Dendritic cell treated with granulocyte-macrophage colony-stimulating factor and Interleukin-4, amounts not matched to agents 40 ng/mL and 50 ng/mL, for 4 days (primary cell): ENCODE results near the gene FAM118A.
"Not testable (repeated sequence)": the region's sequence is repeated elsewhere in the genome, so short reads cannot be mapped to it uniquely, and the experiment has no call there.

Experiments used
- H3K27ac Mint-ChIP-seq: one replicate; pipeline ENCODE4 v1.8.0; 2022; ENCODE audit warnings: mild to moderate bottlenecking, mixed read lengths
- H3K27me3 Mint-ChIP-seq: one replicate; pipeline ENCODE4 v1.8.0; 2022; ENCODE audit warnings: mild to moderate bottlenecking, mixed read lengths
- H3K36me3 Mint-ChIP-seq: one replicate; pipeline ENCODE4 v1.8.0; 2022; ENCODE audit warnings: low read depth, mixed read lengths
- H3K4me1 Mint-ChIP-seq: one replicate; pipeline ENCODE4 v1.8.0; 2022; ENCODE audit warnings: low read depth, mixed read lengths
- H3K4me3 Mint-ChIP-seq: one replicate; pipeline ENCODE4 v1.8.0; 2022; ENCODE audit warnings: mild to moderate bottlenecking, moderate library complexity, mixed read lengths
- H3K9me3 Mint-ChIP-seq: one replicate; pipeline ENCODE4 v1.8.0; 2022; ENCODE audit warnings: mixed read lengths
- intact Hi-C: fragments of 100-400 bp; cut with micrococcal nuclease; formaldehyde crosslinking; loops from one replicate; pipeline ENCODE4 v1.15.0; 2022

Gene FAM118A

GRCh38 chr22:45335021-45335818 is 25.5 kb downstream of the FAM118A start:
- peaks cover 8% of the 10 kb centered on the region for H3K4me1 Mint-ChIP-seq
- intact Hi-C loops, result no loop called here
- no peaks in the 10 kb centered on the region for H3K9me3 Mint-ChIP-seq
- H3K36me3 Mint-ChIP-seq, result peaks cover 100% of the 10 kb centered on the region
- H3K27me3 Mint-ChIP-seq, result no peaks in the 10 kb centered on the region
- H3K4me3 Mint-ChIP-seq, result no peak overlapping the region
- no peak overlapping the region for H3K27ac Mint-ChIP-seq

- H3K27ac Mint-ChIP-seq, result peak overlapping the region; percentile 84
- intact Hi-C loops, result no loop called here
Measured at GRCh38 chr22:45335854-45336522, 26.3 kb downstream of the FAM118A start.

GRCh38 chr22:45336971-45337431 is 27.3 kb downstream of the FAM118A start:
- Mint-ChIP-seq H3K4me1 (peaks cover 8% of the 10 kb centered on the region), H3K27me3 (no peaks in the 10 kb centered on the region), H3K36me3 (peaks cover 98% of the 10 kb centered on the region), H3K4me3 (no peak overlapping the region), H3K9me3 (no peaks in the 10 kb centered on the region), H3K27ac (peak overlapping the region; percentile 84)
- intact Hi-C loops, result no loop called here

More at GRCh38 chr22:45335854-45336522, 26.3 kb downstream of the FAM118A start:
- peaks cover 100% of the 10 kb centered on the region for H3K36me3 Mint-ChIP-seq
- H3K4me1 Mint-ChIP-seq, result peaks cover 8% of the 10 kb centered on the region
- no peaks in the 10 kb centered on the region for H3K9me3 Mint-ChIP-seq
- no peak overlapping the region for H3K4me3 Mint-ChIP-seq
- H3K27me3 Mint-ChIP-seq, result no peaks in the 10 kb centered on the region

DNA sequence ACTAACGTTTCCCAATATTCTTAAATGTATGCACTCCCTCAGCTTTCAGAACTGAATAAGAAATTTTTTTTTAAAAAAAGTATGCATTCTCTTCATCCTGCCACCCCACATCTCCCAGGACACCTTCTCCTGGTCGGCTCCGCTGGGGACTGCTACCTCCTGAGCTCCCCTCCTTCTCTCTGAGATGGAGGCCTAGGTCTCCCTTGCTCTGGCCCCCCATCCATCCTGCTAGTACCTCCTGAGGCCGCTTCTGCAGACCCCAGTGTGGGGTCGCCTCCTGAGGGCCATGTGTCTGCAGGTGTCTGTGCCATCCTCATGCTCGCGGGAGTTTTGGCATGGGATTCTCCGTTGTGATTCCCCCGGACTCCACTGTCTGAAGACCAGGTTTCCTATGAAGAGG is 27.8 kb downstream of the FAM118A start:
- Mint-ChIP-seq H3K4me3 (no peak overlapping the region), H3K27me3 (no peaks in the 10 kb centered on the region), H3K27ac (peak overlapping the region; percentile 84), H3K9me3 (no peaks in the 10 kb centered on the region), H3K36me3 (peaks cover 93% of the 10 kb centered on the region), H3K4me1 (peaks cover 8% of the 10 kb centered on the region)
- intact Hi-C loops, result no loop called here

GRCh38 chr22:45338795-45339194 is 29.1 kb downstream of the FAM118A start:
- peaks cover 8% of the 10 kb centered on the region for H3K4me1 Mint-ChIP-seq
- intact Hi-C loops, result no loop called here
- H3K4me3 Mint-ChIP-seq, result no peak overlapping the region
- H3K27ac Mint-ChIP-seq, result no peak overlapping the region
- H3K27me3 Mint-ChIP-seq, result no peaks in the 10 kb centered on the region
- no peaks in the 10 kb centered on the region for H3K9me3 Mint-ChIP-seq
- peaks cover 86% of the 10 kb centered on the region for H3K36me3 Mint-ChIP-seq

DNA sequence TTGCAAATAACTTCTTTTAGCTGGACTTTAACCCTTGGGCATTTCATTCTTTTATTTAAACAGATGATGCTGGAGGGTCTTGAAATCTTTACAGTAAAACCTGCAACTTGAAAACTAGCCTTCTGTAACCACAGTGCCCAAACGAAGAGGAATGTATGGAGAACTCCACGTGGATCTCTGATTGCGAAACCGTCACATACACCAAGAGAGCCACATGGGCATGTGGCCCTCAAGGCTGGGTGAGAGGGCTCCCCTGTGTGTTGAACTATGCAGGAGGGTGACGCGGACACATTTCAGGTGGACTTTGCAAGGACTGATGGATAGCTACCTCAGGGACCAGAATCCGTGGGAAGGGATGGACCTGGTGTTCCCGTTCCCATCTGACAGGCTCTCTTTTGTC is 30.6 kb downstream of the FAM118A start:
- intact Hi-C loops, result no loop called here
- Mint-ChIP-seq H3K4me3 (no peak overlapping the region), H3K9me3 (no peaks in the 10 kb centered on the region), H3K27me3 (no peaks in the 10 kb centered on the region), H3K4me1 (peaks cover 13% of the 10 kb centered on the region), H3K27ac (no peak overlapping the region), H3K36me3 (peaks cover 83% of the 10 kb centered on the region)

DNA sequence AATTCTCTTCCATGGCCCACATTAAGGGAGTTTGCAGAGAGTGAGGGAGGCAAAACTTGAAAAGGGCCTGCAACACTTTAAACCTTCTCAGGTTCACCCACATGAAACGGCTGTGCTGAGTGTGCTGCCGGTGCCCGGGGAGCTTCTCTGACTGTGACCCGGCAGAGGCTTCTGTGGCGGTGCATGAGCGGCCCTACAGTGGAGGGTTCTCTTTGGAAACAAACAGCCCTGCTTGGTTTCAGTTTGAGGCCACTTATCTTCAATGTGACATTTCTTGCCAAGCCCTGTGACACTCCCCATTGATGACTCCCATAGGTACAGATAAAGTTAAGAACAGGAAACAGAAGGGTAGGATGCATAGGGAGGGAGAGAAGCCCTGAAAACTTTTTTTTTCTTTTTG is 31.8 kb downstream of the FAM118A start:
- Mint-ChIP-seq H3K27ac (no peak overlapping the region), H3K4me3 (no peak overlapping the region), H3K4me1 (peaks cover 13% of the 10 kb centered on the region), H3K27me3 (no peaks in the 10 kb centered on the region), H3K9me3 (no peaks in the 10 kb centered on the region), H3K36me3 (peaks cover 79% of the 10 kb centered on the region)
- intact Hi-C loops, result no loop called here

GRCh38 chr22:45343143-45343542 is 33.4 kb downstream of the FAM118A start:
- peaks cover 5% of the 10 kb centered on the region for H3K4me1 Mint-ChIP-seq

DNA sequence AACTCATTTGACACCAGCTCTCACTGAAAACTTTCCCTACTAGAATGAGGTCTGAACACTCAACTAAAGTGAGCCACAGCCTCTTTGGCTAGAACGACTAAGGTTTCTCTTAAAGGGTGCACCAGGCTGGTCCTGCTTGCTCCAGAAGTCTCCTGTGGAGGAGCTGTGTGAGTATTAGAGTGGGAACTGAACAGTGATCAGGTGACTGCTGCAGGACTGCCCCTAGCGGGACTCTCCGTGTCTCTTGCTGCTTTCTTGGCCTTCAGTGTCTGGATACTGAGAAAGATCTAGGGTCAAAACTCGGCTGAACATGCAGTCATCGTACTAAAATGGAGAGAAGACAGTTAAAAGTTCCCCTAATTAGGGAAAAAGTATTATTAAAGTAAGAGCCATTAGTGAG is 34.6 kb downstream of the FAM118A start:
- Mint-ChIP-seq H3K9me3 (no peaks in the 10 kb centered on the region), H3K27ac (no peak overlapping the region), H3K4me1 (peaks cover 5% of the 10 kb centered on the region), H3K4me3 (no peak overlapping the region), H3K36me3 (peaks cover 53% of the 10 kb centered on the region), H3K27me3 (no peaks in the 10 kb centered on the region)
- intact Hi-C loops, result no loop called here

More at GRCh38 chr22:45343143-45343542, 33.4 kb downstream of the FAM118A start:
- no peaks in the 10 kb centered on the region for H3K27me3 Mint-ChIP-seq
- peaks cover 65% of the 10 kb centered on the region for H3K36me3 Mint-ChIP-seq
- no peaks in the 10 kb centered on the region for H3K9me3 Mint-ChIP-seq
- intact Hi-C loops, result no loop called here
- no peak overlapping the region for H3K27ac Mint-ChIP-seq
- H3K4me3 Mint-ChIP-seq, result no peak overlapping the region

DNA sequence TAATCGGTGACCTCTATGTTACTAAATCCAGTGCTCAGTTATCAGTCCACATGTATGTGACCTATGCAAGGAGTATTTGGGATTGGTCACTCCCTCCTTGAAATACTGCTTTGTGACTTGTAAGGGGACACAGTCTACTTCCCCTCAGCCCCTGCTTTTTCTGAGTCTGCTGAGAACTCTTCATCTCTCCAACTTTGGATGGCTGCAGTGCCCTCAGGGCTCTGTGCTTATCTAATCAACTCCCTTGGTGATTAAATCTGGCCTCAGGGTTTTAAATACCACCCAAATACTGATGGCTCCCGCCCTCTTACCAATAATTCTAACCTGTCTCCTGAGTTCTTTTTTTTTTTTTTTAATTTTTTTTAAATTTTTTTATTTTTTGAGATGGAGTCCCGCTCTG is 40.2 kb downstream of the FAM118A start:
- Mint-ChIP-seq H3K4me3 (no peak overlapping the region), H3K4me1 (no peaks in the 10 kb centered on the region), H3K9me3 (no peaks in the 10 kb centered on the region), H3K36me3 (peaks cover 14% of the 10 kb centered on the region), H3K27ac (no peak overlapping the region), H3K27me3 (no peaks in the 10 kb centered on the region)
- intact Hi-C loops, result no loop called here

DNA sequence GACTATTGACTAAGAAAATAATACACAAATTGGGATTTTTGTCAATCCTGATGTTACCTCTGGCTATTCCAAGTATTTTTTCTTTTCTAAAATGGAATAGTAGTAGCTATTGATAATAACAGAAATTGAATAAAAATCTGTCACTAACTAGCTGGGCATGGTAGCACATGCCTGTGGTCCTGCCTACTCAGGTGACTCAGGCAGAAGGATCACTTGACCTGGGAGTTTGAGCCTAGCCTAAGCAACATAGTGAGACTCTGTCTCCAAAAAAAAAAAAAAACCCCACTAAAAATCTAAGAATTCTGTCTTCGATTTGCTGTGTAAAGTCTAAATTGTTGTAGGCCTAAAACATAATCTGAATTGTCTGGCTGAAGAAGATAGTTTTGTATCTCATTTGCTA is 42.2 kb downstream of the FAM118A start:
- intact Hi-C loops, result no loop called here
- no peak overlapping the region for H3K4me3 Mint-ChIP-seq
- H3K4me1 Mint-ChIP-seq, result no peaks in the 10 kb centered on the region
- no peaks in the 10 kb centered on the region for H3K9me3 Mint-ChIP-seq
- no peaks in the 10 kb centered on the region for H3K27me3 Mint-ChIP-seq
- no peaks in the 10 kb centered on the region for H3K36me3 Mint-ChIP-seq
- H3K27ac Mint-ChIP-seq, result no peak overlapping the region

GRCh38 chr22:45352757-45353156 is 43.0 kb downstream of the FAM118A start:
- intact Hi-C loops, H3K27me3 Mint-ChIP-seq, H3K36me3 Mint-ChIP-seq, H3K27ac Mint-ChIP-seq, H3K9me3 Mint-ChIP-seq, H3K4me1 Mint-ChIP-seq, H3K4me3 Mint-ChIP-seq: not testable (repeated sequence)

GRCh38 chr22:45353786-45354185 is 44.1 kb downstream of the FAM118A start:
- H3K4me1 Mint-ChIP-seq, result no peaks in the 10 kb centered on the region
- no peak overlapping the region for H3K27ac Mint-ChIP-seq
- no peak overlapping the region for H3K4me3 Mint-ChIP-seq
- no peaks in the 10 kb centered on the region for H3K27me3 Mint-ChIP-seq
- H3K9me3 Mint-ChIP-seq, result no peaks in the 10 kb centered on the region
- intact Hi-C loops, result no loop called here
- no peaks in the 10 kb centered on the region for H3K36me3 Mint-ChIP-seq

DNA sequence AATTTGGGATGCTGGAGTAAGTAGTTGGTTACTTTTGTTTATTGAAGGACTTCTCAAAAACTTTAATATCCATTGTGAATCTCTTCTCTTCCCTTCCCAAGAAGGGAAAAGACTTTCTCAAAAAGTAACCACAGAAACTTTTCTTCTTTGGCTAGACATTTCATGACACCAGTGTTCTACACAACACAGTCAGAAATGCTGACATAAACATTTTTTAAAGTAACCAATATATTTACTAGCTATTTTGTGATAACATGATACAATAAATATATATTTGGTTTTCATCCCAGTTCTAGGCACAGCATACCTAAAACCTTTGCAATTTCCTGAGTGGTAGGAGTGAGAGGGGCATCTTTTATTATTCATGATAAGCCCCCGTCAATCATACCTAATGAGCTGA is 47.8 kb downstream of the FAM118A start:
- Mint-ChIP-seq H3K9me3 (no peaks in the 10 kb centered on the region), H3K36me3 (no peaks in the 10 kb centered on the region), H3K27me3 (no peaks in the 10 kb centered on the region), H3K27ac (no peak overlapping the region), H3K4me1 (no peaks in the 10 kb centered on the region), H3K4me3 (no peak overlapping the region)
- intact Hi-C loops, result no loop called here
